Activated CD4-positive, alpha-beta T cell treated with anti-CD3 and anti-CD28 coated beads, Interleukin-2, amount 50 U/mL, for 16 hours (primary cell): ENCODE measurements around the gene SNAPIN.
A peak's percentile ranks its signal among the peaks of the same experiment; 100 is the strongest.
"Not testable (repeated sequence)": the region's sequence is repeated elsewhere in the genome, so short reads cannot be mapped to it uniquely, and the experiment has no call there.

ENCODE experiments used
- DNase-seq: peaks from one replicate; pipeline ENCODE4 v3.0.0-alpha.2; 2020

Gene SNAPIN

GRCh38 chr1:153649137-153649862 is 9.2 kb upstream of the SNAPIN start:
- no peak for DNase-seq

- DNase-seq: no peak
Measured at GRCh38 chr1:153649863-153650235, 8.7 kb upstream of the SNAPIN start.

GRCh38 chr1:153651771-153652170 is 6.7 kb upstream of the SNAPIN start:
- no peak for DNase-seq

GRCh38 chr1:153652805-153653500 is 5.5 kb upstream of the SNAPIN start:
- no peak for DNase-seq

GRCh38 chr1:153655333-153655732 is 3.2 kb upstream of the SNAPIN start:
- DNase-seq: no peak

- DNase-seq: no peak
Measured at GRCh38 chr1:153659175-153659534, 652 bp downstream of the SNAPIN start.

- no peak for DNase-seq
Measured at GRCh38 chr1:153659656-153660055, 1.2 kb downstream of the SNAPIN start.

- DNase-seq: no peak
Measured at GRCh38 chr1:153661111-153661708, 2.7 kb downstream of the SNAPIN start.

GRCh38 chr1:153662269-153662668 is 3.8 kb downstream of the SNAPIN start:
- no peak for DNase-seq

GRCh38 chr1:153663211-153663610 is 4.7 kb downstream of the SNAPIN start:
- no peak for DNase-seq

- DNase-seq: no peak
Measured at GRCh38 chr1:153667439-153667838, 8.9 kb downstream of the SNAPIN start.

- DNase-seq: not testable (repeated sequence)
Measured at GRCh38 chr1:153668672-153669071, 10.2 kb downstream of the SNAPIN start.

GRCh38 chr1:153669606-153670005 is 11.1 kb downstream of the SNAPIN start:
- no peak for DNase-seq

- DNase-seq: no peak
Measured at GRCh38 chr1:153670257-153670858, 11.9 kb downstream of the SNAPIN start.

GRCh38 chr1:153670859-153671627 is 12.5 kb downstream of the SNAPIN start, which contains the start of gene ILF2:
TSS of gene ILF2 (minus strand) at chr1:153670993. CDS start at chr1:153670922, 71 bp downstream.
- peak; percentile 99 for DNase-seq

- peak; percentile 68 for DNase-seq
Measured at GRCh38 chr1:153671628-153672353, 13.3 kb downstream of the SNAPIN start.

- no peak for DNase-seq
Measured at GRCh38 chr1:153673511-153673910, 15.0 kb downstream of the SNAPIN start.

- peak; percentile 54 for DNase-seq
Measured at GRCh38 chr1:153677718-153678518, 19.4 kb downstream of the SNAPIN start.

- no peak for DNase-seq
Measured at GRCh38 chr1:153678519-153679336, 20.2 kb downstream of the SNAPIN start, which contains the start of gene NPR1. TSS of gene NPR1 (plus strand) at chr1:153678688. CDS start at chr1:153679109, 421 bp downstream.
